22Rv1 (cell line): ENCODE results near the gene GORASP1.

Experiments used
- CTCF ChIP-seq: fragments of 450-650 bp; IDR thresholded peaks from 2 replicates; pipeline ENCODE4 v1.5.1; 2017; ENCODE audit warnings: mild to moderate bottlenecking
- ZFX ChIP-seq: fragments of 450-650 bp; IDR thresholded peaks from 2 replicates; pipeline ENCODE4 v1.6.1; 2017; ENCODE audit warnings: antibody characterized with exemption, borderline replicate concordance

- TF ChIP-seq CTCF (no peak), ZFX (no peak)
Observed at GRCh38 chr3:39125841-39126500, 18.5 kb upstream of the GORASP1 start.
